HL-60 (cell line): ENCODE results near the gene MRPL39.

Experiments used
- DNase-seq, 2 experiments: peaks; one replicate each; pipeline ENCODE4 v3.0.0-alpha.2; 2010 to 2020; ENCODE audit warnings: low read depth in 1 of 2, low spot score in 1 of 2
- H3K27ac ChIP-seq: fragments of 250-450 bp; sonication (Bioruptor Pico); replicated peaks from 2 replicates; pipeline ENCODE4 v1.5.1; 2020; ENCODE audit warnings: mild to moderate bottlenecking, moderate library complexity
- H3K27me3 ChIP-seq: fragments of 250-450 bp; sonication (Bioruptor Pico); 2 replicates; pipeline ENCODE4 v1.5.1; 2021; ENCODE audit warnings: mild to moderate bottlenecking, moderate library complexity; ENCODE audit not compliant: insufficient read depth, poor library complexity, severe bottlenecking
- H3K4me3 ChIP-seq: replicated peaks from 2 replicates; pipeline ENCODE4 v1.5.1; 2011; ENCODE audit warnings: mild to moderate bottlenecking, control low read depth, low read length; ENCODE audit not compliant: insufficient read depth
- GABPA ChIP-seq: IDR thresholded peaks from 2 replicates; pipeline ENCODE4 v1.6.1; 2012; ENCODE audit warnings: low read depth
- POLR2AphosphoS5 ChIP-seq: IDR thresholded peaks from 2 replicates; pipeline ENCODE4 v1.6.1; 2012; ENCODE audit warnings: low read depth
- REST ChIP-seq: IDR thresholded peaks from 2 replicates; pipeline ENCODE4 v1.6.1; 2012; ENCODE audit warnings: low read depth; ENCODE audit not compliant: insufficient replicate concordance
- SPI1 ChIP-seq: IDR thresholded peaks from 2 replicates; pipeline ENCODE4 v1.6.1; 2012; ENCODE audit warnings: low read depth, mild to moderate bottlenecking, borderline replicate concordance
- TF ChIP-seq, protein P1 (sequence below): IDR thresholded peaks from one replicate; pipeline ENCODE4 v1.5.1; 2011; ENCODE audit warnings: low read length, control low read depth, inconsistent platforms; ENCODE audit not compliant: insufficient read depth

MRPL39 gene

GRCh38 chr21:25569711-25570110 lies 37.6 kb downstream of the MRPL39 start:
- Histone ChIP-seq H3K27me3 (no peaks in the 10 kb centered on the region), H3K4me3 (no peak overlapping the region), H3K27ac (no peak overlapping the region)
- TF ChIP-seq, protein P1, sequence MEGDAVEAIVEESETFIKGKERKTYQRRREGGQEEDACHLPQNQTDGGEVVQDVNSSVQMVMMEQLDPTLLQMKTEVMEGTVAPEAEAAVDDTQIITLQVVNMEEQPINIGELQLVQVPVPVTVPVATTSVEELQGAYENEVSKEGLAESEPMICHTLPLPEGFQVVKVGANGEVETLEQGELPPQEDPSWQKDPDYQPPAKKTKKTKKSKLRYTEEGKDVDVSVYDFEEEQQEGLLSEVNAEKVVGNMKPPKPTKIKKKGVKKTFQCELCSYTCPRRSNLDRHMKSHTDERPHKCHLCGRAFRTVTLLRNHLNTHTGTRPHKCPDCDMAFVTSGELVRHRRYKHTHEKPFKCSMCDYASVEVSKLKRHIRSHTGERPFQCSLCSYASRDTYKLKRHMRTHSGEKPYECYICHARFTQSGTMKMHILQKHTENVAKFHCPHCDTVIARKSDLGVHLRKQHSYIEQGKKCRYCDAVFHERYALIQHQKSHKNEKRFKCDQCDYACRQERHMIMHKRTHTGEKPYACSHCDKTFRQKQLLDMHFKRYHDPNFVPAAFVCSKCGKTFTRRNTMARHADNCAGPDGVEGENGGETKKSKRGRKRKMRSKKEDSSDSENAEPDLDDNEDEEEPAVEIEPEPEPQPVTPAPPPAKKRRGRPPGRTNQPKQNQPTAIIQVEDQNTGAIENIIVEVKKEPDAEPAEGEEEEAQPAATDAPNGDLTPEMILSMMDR: no peak
- no peak for TF ChIP-seq GABPA
- no peak for TF ChIP-seq REST
- TF ChIP-seq POLR2AphosphoS5: no peak
- no peak for TF ChIP-seq SPI1
- DNase-seq: no peak

- no peaks in the 10 kb centered on the region for H3K27me3 ChIP-seq
- TF ChIP-seq, protein P1: no peak
- H3K27ac ChIP-seq: no peak overlapping the region
- no peak overlapping the region for H3K4me3 ChIP-seq
- no peak for DNase-seq
Measured at GRCh38 chr21:25569084-25569483, 38.2 kb downstream of the MRPL39 start.

DNA sequence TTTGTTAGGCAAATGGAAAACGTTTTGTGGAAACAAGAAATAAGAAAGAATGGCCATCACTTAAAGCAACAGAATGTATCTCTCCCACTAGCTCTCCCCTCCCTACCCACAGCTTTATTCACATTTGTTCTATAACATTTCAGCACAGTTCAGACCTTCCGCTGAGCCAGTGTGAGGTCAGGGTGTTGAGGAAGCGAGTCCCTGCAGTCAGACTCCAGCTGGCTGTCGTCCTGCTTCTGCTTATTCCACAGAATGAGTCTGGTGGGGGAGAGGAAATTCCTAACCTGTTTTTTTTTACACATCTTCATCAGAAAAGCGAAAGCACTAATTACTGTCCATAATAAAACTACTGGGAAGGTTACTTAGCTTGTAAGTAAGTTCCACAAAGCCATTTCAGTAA lies 39.0 kb downstream of the MRPL39 start:
- no peak for DNase-seq

More for the DNA sequence above, 39.0 kb downstream of the MRPL39 start:
- TF ChIP-seq REST (no peak), SPI1 (no peak), GABPA (no peak), POLR2AphosphoS5 (no peak)
- TF ChIP-seq, protein P1: no peak
- no peak overlapping the region for H3K27ac ChIP-seq
- no peaks in the 10 kb centered on the region for H3K27me3 ChIP-seq
- no peak overlapping the region for H3K4me3 ChIP-seq
